NCI-H748 treated with DMSO at 0.1 percent for 48 hours (cell line): ENCODE data around the gene LDLRAD4.
"Not testable (repeated sequence)": the region's sequence is repeated elsewhere in the genome, so short reads cannot be mapped to it uniquely, and the experiment has no call there.

ENCODE experiments used
- DNase-seq: peaks from one replicate; lab custom pipeline; 2025; lab: John Stamatoyannopoulos, UW

The LDLRAD4 gene

DNA sequence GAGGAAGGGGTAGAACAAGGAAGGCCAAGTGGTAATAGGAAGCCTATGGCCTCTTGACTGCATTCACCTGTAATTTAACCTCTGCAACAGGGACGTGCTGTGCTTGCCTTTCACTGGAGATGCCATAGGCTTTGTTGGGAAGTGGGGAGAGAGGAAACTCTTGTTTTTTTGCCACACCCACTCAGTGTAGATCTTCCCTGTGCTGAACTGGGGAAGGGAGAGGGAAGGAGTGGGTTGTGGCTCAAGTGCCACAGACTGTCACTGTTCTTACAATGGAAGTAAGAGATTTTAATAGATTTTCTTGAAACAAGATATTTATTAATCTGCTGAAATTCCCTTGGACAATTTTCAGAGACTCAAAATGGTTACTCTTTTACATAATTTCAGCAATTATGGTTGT is 380.5 kb downstream of the LDLRAD4 start:
- DNase-seq: no peak

DNA sequence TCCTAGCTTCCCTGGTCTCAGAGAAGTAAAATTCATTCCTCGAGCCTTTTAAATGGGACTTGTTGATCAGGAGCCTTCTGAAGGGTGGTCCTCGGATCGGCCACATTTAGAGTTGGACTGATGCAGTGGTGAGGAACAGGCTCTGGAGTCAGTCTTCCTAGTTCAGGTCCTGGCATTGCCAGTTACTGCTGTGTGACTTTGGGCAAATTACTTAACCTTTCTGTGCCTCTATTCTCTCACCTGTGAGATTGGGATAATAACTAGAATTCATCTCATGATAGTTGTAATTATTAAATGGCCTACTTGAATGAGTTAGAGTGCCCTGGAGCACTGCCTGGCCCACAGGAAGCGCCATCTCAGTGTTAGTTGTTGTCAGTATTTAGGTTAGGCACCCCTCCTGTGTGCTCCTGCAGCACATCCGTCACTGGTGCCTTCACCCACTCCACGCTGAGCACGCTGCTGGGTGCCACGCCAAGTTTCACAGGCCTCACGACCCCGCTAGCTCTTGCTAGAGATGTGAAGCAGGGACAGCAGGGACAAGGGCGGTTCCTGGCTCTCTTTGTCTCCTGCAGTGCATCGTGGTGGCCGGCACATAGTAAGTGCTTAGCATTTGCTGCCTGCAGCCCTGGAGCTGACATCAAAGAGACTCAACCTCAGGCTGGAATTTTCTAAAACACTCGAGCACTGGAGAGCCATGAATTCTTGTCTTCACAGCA is 384.9 kb downstream of the LDLRAD4 start:
- no peak for DNase-seq

- DNase-seq: no peak
These were observed 386.2 kb downstream of the LDLRAD4 start for GRCh38 chr18:13604786-13605185.

DNA sequence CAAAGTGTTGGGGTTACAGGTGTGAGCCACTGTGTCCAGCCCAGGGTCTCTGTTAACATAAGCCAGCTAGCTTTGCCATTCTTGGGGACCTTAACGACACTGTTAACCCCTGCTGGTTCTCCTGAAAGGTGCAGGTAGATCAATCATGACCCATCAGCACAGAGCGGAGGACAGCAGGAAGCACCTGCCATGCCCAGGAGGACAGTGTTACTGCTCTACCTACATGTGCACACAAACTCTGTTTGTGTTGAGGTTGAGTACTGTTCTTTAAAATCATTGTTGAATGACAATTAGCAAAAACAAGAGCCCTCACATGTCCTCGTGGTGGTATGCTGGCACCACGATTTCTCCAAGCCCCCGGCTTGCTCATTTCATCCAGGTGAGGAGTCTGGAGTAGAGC is 386.9 kb downstream of the LDLRAD4 start:
- no peak for DNase-seq

- DNase-seq: no peak
These were observed 387.3 kb downstream of the LDLRAD4 start for GRCh38 chr18:13605901-13606300.

DNA sequence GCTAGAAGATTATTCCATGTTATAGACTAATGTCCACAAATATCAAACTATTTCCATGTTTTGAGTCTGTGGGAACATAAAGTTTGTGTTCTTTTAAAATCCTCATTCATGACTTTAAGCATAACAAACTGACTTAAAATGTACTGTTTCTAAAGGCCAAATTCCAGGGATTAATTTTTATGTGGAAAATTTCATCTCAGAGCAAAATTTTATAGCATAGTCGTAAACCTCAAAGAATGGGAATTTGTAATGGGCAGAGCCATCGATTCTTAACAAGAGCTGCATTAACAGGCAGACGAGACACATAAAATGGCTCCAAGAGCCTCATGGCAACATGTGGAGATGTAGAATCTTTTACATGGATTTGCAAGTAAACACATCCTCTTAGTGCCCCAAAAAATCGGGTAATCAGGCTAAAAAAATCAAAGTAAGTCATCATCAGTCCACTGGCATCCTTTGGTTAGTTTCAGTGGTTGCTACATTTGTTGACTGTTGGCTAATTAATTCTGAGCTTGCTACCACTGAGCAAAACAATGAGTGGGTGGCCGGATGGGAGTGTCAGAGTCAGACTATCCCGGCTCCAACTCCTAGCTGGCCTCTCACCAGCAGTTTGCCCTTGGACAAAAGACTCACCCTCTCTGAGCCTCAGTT is 388.2 kb downstream of the LDLRAD4 start:
- no peak for DNase-seq

GRCh38 chr18:13608024-13608562 is 389.5 kb downstream of the LDLRAD4 start:
- DNase-seq: not testable (repeated sequence)

DNA sequence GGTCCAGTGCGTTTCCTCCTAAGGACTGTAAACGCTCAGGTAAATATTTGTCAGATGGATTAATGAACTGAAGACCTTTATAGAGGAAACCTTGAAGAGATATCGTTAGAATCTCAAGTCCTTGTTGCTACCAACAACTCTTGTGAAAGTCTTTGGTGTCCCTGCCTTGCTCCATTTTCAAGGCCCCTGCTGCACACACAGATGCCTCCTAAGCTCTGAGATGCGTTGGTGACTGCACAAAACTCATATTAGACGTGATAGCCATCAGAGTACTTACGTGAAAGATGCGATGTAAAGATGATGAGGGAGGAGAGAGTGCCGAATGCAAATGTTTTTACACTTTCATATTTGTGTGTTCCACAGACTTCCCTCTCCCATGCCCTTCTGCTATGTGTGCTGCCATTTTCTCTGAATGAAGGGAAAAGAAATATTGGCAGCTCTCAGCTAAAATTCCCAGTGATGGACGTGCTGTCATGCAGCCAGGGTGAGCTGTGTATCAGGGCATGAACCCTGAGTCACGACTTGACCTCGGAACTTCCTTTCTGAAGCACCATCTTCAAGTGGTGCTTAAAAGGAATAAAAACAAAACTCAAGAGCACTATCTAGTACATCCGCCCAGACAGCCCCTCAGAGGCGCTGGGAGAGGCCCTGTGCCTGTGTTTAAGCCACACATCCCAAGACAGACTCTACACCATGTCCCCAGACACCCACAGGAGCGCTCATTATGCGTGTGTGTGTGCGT is 390.4 kb downstream of the LDLRAD4 start:
- DNase-seq: no peak

- DNase-seq: no peak
These were observed 392.1 kb downstream of the LDLRAD4 start for GRCh38 chr18:13610555-13611141.

DNA sequence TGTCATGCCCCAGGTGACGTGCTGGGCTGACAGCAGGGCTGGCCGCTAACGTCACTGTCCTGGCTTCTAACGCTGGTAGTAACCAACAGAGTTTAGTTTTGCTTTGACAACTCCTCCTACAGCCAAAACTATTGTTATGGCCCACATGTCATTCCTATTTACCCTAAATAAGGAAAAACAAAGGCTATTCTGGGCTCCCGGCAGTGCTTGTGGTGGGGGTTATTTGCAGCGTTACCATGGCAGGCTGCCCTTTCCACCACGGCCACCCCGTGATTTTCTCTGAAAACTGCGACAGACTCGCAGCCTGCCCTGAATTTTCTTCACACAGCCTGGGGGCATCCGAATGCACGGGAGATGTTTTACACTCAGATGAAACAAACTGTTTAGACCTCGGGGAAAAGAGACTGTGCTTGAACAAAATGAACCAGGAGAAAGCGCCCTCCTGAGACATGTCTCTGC is 392.6 kb downstream of the LDLRAD4 start:
- DNase-seq: no peak

DNA sequence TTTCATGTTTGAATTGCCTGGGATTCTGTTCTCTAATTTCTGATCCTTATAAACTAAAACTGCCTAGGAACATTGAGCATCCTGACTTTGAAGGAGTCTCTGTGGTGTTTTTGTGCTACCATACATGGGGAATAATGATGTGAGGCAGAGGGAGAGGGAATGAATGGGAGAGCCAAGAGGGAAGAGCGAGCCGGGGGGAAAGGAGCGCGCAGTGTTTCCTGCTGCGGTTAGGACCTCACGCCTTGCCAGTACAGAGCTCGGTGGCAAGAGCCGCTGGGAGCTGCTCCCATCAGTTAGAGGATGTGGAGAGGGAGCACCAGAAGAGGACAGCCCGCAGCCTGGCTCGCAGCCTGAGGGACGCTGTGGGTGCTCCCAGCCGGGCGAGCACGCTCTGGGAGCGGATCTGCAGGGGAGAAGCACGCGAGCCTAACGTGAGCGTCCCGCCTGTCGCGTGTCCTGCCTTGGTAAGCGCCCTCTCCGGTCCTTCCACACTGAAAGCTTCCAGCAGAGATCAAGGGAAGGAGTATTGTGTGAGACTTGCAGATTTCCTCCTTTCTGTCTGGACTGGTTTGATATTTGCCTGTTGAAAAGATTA is 393.1 kb downstream of the LDLRAD4 start:
- no peak for DNase-seq

DNA sequence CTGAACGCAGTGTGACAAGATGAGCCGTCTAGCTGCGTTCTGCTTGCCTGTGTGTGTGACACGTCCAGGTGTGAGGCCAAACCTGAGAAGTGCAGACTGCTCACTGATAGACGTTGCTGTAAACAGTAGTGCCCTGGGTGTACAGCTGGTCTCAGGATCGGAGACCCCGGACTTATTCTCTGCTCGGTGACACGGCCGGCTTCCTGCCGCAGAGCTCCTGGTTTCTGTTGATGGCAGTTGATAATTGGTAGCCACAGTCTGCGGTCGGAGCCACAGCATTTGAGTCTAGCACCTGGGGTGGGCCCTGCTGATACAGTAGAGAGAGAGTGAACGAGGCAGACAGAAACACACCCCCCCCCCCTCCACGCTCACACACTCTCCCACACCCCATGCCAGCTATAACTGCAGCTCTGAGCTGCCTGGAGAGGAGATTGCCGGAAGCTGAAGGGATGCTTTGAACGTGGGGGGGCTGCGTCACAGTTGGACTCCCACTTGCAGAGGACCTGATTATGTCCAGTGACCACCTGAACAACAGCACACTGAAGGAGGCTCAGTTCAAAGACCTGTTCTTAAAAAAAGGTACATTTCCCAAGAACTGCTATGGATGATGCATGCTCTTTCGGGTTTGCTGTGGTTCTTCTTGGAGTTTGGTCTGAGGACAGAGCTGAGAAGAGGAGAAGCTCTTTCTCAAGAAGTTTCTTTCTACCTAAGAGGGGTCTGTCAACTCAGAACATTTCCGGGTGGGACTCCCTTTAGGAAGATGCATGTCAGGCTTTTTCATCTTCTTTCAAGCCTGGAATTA is 393.8 kb downstream of the LDLRAD4 start:
- no peak for DNase-seq

DNA sequence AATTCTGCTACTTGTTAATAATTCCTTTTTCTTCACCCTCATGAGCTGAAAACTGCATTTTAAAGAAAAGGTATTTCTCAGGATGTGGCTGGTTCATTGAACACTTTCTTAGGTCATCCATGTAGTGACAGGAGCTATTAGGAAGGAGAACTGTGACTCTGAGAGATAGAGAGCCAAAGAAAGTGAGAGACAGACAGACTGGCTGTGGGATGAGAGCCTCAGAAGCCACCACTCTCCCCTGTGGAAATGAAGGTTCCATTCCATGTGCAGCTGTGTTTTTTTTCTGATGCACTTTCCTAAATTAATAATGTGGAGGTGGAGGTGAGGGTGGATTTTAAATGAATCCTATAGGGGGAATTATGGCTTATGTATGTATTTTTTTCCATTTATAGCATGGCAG is 394.5 kb downstream of the LDLRAD4 start:
- no peak for DNase-seq

DNA sequence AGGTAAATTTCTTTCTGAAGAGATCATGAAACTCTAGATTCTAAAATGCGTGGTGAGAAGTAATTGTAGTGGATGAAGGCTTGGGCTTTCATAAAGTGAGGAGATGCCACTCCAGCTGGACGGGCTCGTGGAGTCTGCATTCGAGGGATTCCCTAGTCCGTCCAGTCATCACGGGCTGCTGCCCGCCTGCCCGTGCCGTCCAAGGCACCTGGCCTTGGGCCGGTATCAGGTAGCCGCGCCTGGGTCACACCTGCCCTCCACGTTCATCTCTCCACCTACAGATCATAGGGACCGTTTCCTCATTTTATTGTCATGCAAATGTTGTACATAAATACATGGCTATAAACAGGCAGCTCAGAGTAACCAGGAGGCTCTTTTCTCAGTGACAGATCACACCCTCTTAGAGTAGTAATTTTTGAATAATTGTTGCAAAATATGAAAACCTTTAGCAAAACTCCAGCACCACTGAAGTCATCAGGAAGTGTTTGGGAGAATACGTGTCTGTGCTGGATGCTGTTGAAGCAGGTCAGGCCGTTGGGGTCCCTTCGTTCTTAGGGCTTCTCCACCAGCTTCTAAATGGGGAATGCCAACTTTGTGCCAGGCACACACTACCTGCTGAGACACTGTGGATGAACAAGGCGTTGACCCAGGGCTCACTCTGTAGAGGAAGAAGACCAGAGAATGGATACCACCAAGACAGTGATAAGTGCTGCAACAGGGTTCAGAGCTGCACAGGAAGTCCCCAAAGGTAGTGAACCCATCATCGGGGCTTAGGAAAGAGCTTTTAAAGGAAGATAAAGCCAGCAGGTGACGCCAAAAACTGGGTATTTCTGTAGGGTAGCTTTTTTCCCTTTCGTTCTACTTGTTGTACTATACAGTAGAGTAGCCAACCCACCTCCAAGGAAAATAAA is 395.3 kb downstream of the LDLRAD4 start:
- DNase-seq: no peak

GRCh38 chr18:13614641-13615288 is 396.2 kb downstream of the LDLRAD4 start:
- DNase-seq: no peak

DNA sequence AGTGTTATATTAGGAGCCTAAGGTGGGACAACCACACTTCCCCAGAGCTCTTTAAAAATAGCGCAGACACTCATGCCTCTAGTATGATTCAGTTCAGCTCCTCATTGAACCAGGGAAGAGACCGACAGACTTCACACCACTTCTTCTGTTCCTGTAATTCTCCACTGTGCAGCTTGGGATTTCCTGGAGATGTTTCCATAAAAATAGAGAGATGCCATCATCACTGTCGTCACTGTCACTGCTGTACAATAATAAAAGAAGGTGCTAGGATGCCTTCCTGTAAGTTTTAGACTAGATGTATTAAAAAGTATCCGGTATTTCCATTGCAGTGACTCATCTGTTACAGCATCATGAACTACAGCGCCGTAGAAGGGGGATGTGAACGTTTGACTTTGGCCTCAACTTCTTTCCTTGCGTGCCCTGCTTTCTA is 396.9 kb downstream of the LDLRAD4 start:
- no peak for DNase-seq

- no peak for DNase-seq
These were observed 397.5 kb downstream of the LDLRAD4 start for GRCh38 chr18:13616041-13616440.

- DNase-seq: no peak
These were observed 398.0 kb downstream of the LDLRAD4 start for GRCh38 chr18:13616525-13617035.

GRCh38 chr18:13617826-13618515 is 399.4 kb downstream of the LDLRAD4 start:
- no peak for DNase-seq
